Transverse colon (tissue), 4 donors: ENCODE measurements around the gene AGBL4. TPM values are rescaled to one million over a fixed set of nuclear protein-coding genes. Genes with fewer than 3 reads are reported as not detected.

Experiments used
- DNase-seq: peaks from one replicate; pipeline ENCODE4 v3.0.0-alpha.2; 2019
- H3K27ac ChIP-seq, 4 donors: fragments of 200-600 bp; sonication (generic); 2 replicates each; pipeline ENCODE4 v1.5.1; 2016 to 2018; ENCODE audit warnings: inconsistent platforms in 4 of 4
- H3K27me3 ChIP-seq: fragments of 200-600 bp; sonication (generic); 2 replicates; pipeline ENCODE4 v1.5.1; 2017; ENCODE audit warnings: inconsistent platforms
- H3K36me3 ChIP-seq, 4 donors: fragments of 200-600 bp; sonication (generic); 2 replicates each; pipeline ENCODE4 v1.5.1; 2017 to 2019; ENCODE audit warnings: inconsistent platforms in 4 of 4
- H3K4me1 ChIP-seq, 4 donors: fragments of 200-600 bp; sonication (generic); 2 replicates each; pipeline ENCODE4 v1.5.1; 2017 to 2020; ENCODE audit warnings: inconsistent platforms in 4 of 4
- H3K4me3 ChIP-seq, 4 donors: fragments of 200-600 bp; sonication (generic); 1 replicate in 1 of 4; 2 replicates in 3 of 4; pipeline versions ENCODE4 v1.5.1 to v1.6.1; 2017 to 2019; ENCODE audit warnings: inconsistent platforms in 4 of 4
- H3K9me3 ChIP-seq, 2 donors: fragments of 200-600 bp; sonication (generic); 2 replicates each; pipeline ENCODE4 v1.5.1; 2017 to 2019; ENCODE audit warnings: inconsistent platforms in 2 of 2
- EP300 ChIP-seq: sonication (generic); formaldehyde crosslinking; IDR thresholded peaks from one replicate; pipeline ENCODE4 v1.6.1; 2017; ENCODE audit warnings: antibody characterized with exemption, low read depth
- POLR2A ChIP-seq: fragments of 450-650 bp; IDR thresholded peaks from one replicate; pipeline ENCODE4 v1.6.1; 2016; ENCODE audit warnings: antibody characterized with exemption, mild to moderate bottlenecking, moderate library complexity
- POLR2AphosphoS5 ChIP-seq, 3 donors: sonication (generic); formaldehyde crosslinking; IDR thresholded peaks; one replicate each; pipeline ENCODE4 v1.6.1; 2016; ENCODE audit warnings: antibody characterized with exemption in 3 of 3
- WGBS, 2 donors: methylation state at CpG; one replicate each; pipeline ENCODE4 v1.1.5; 2018; ENCODE audit warnings: low coverage in 1 of 2; 5-methylcytosine and 5-hydroxymethylcytosine counted together
- in situ Hi-C, 4 donors: fragments of 200-750 bp; cut with MboI; loops; one replicate each; pipeline versions ENCODE4 v1.15.0 to v1.15.1; 2017; ENCODE audit warnings: low sequenced_read_pairs in 3 of 4, low pct_ligation_motif_present in 1 of 4, low pct_unique_long_range_greater_than_20kb in 1 of 4
- intact Hi-C: fragments of 100-400 bp; cut with DNase I; formaldehyde crosslinking; loops from one replicate; pipeline ENCODE4 v1.15.1; 2023; ENCODE audit warnings: low total_unique reads
- total RNA-seq, 4 donors: library from RNA; depleted of rRNA; stranded (reverse); fragments of >200 nt; gene quantifications; one replicate each; pipeline ENCODE4 v1.1.0, GENCODE V29; 2016
- TF ChIP-seq, protein P1 (sequence below), 5 experiments: fragments of 200-600 bp in 3 of 5; fragments of 450-650 bp in 2 of 5; sonication (generic) in 3 of 5; IDR thresholded peaks; 1 replicate in 2 of 5; 2 replicates in 3 of 5; pipeline ENCODE4 v1.5.1; 2016 to 2017; ENCODE audit warnings: antibody characterized with exemption in 5 of 5, inconsistent platforms in 3 of 5, mild to moderate bottlenecking in 2 of 5, moderate library complexity in 1 of 5

Gene AGBL4
- total RNA-seq, 4 donors from 2014 or later = 0.82 TPM; not detected in 3

DNA sequence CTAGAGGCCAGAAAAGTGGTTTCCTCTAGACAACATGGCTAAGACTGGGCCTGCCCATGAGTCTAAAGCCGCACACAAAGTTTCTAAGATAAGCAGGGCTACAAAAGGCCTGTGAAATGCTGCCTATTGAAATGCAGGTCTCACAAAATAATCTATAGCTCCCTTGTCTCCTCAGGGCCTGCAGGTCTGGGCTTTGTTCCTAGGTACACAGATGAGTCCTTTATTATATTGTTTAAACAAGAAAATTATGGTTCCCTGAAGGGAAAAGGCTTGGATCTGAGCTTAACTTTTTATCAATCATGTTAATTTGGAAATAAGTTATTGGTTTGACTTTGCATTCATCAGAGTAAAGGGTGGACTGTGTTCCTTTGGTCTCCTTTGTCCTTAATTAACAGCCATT is 833.6 kb downstream of the AGBL4 start:
- Histone ChIP-seq H3K4me3 (no peak overlapping the region), H3K27me3 (no peaks in the 10 kb centered on the region), H3K9me3 (peaks cover 4 to 6% of the 10 kb centered on the region in 2 donors), H3K4me1 (no peaks in the 10 kb centered on the region), H3K36me3 (no peaks in the 10 kb centered on the region), H3K27ac (no peak overlapping the region)
- intact Hi-C loops = no loop called here
- in situ Hi-C loops = no loop called here
- TF ChIP-seq, protein P1, sequence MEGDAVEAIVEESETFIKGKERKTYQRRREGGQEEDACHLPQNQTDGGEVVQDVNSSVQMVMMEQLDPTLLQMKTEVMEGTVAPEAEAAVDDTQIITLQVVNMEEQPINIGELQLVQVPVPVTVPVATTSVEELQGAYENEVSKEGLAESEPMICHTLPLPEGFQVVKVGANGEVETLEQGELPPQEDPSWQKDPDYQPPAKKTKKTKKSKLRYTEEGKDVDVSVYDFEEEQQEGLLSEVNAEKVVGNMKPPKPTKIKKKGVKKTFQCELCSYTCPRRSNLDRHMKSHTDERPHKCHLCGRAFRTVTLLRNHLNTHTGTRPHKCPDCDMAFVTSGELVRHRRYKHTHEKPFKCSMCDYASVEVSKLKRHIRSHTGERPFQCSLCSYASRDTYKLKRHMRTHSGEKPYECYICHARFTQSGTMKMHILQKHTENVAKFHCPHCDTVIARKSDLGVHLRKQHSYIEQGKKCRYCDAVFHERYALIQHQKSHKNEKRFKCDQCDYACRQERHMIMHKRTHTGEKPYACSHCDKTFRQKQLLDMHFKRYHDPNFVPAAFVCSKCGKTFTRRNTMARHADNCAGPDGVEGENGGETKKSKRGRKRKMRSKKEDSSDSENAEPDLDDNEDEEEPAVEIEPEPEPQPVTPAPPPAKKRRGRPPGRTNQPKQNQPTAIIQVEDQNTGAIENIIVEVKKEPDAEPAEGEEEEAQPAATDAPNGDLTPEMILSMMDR (IDR thresholded peaks at IDR 0.05) = no peak
- TF ChIP-seq POLR2AphosphoS5 (IDR thresholded peaks at IDR 0.05) = no peak
- TF ChIP-seq POLR2A = no peak
- TF ChIP-seq EP300 = no peak
- 56% methylated on average over 1 of the region's 1 CpG; no CpG with 5 or more reads in 1 of the 2 donors for WGBS, 2 donors
- DNase-seq = no peak

DNA sequence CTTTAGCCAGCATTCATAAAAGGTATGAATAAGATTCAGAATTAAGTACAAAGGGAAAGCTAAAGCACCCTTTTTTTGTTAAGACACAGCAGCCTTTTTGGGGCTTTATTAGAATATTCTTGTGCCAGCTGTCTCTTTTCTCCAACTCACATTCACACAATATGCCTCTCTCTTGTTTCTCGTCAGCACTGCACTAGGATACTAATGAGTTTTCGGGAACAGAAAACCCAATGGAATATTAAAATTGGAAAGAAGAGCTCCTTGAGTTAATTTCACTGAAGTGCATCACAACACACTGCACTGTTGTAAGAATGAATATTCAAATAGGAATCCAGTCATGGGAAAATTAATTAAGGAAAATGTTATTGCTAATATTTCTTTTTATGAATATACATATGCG is 836.7 kb downstream of the AGBL4 start:
- no peaks in the 10 kb centered on the region for H3K4me1 ChIP-seq
- peaks cover 0 to 4% of the 10 kb centered on the region in 2 donors for H3K9me3 ChIP-seq
- TF ChIP-seq, protein P1 (IDR thresholded peaks at IDR 0.05) = no peak
- TF ChIP-seq POLR2A (no peak), EP300 (no peak), POLR2AphosphoS5 (IDR thresholded peaks at IDR 0.05) (no peak)
- H3K36me3 ChIP-seq = no peaks in the 10 kb centered on the region
- no peak for DNase-seq
- intact Hi-C loops (no loop called here), in situ Hi-C loops (no loop called here)
- no peak overlapping the region for H3K4me3 ChIP-seq
- H3K27ac ChIP-seq = no peak overlapping the region
- H3K27me3 ChIP-seq = no peaks in the 10 kb centered on the region
- WGBS, 2 donors = 89 to 90% methylated on average over 3 of the region's 3 CpGs

DNA sequence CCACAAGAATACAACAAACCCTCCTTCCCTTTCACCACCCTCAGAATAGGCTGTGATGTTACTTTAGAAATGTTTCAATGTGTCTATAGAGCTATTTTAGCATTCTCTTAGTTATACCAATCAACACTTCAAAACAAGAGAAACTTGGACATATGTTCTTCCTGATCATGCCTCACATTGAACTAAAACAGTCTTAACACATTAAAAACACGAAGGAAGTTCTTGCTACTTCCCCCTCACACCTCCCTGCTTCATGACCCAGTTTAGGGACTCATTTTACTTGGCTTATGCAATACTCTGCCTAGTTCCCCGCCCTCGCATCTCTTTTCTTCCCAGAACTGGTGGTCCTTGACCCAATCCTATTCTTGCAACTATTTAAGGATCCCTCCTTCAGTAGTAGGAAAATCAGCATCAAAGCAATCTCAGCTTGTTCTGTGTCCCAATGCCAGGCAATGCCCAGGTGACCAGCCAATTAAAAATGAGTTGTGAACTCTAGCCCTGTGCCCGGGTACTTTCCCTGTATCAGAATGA is 838.2 kb downstream of the AGBL4 start:
- no peak for DNase-seq
- TF ChIP-seq EP300 = no peak
- no peak for TF ChIP-seq POLR2AphosphoS5 (IDR thresholded peaks at IDR 0.05)
- Histone ChIP-seq H3K27ac (no peak overlapping the region), H3K4me1 (no peaks in the 10 kb centered on the region), H3K36me3 (no peaks in the 10 kb centered on the region), H3K9me3 (no peaks in the 10 kb centered on the region), H3K27me3 (no peaks in the 10 kb centered on the region), H3K4me3 (no peak overlapping the region)
- in situ Hi-C loops (no loop called here), intact Hi-C loops (no loop called here)
- WGBS, 2 donors = 75 to 86% methylated on average over 3 to 4 of the region's 4 CpGs

DNA sequence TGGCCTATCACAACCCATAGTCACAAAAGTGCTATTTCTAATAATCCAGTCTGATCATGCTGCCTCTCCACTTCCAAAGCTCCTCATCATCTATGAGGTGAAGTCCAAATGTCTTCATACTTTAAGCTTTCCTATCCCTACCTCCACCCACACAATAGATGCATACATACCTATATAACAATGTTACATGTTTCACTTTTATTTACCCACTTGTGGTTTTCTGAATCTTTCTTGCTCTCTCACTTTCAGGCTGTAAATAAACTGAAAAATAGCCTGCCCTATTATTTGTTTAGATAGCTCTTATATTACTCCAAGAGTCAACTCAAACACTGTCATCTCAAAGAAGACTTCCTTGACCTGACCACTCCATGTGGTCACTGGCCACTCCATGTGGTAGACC is 840.3 kb downstream of the AGBL4 start:
- Histone ChIP-seq H3K4me3 (no peak overlapping the region), H3K36me3 (no peaks in the 10 kb centered on the region), H3K4me1 (no peaks in the 10 kb centered on the region), H3K27ac (no peak overlapping the region), H3K9me3 (no peaks in the 10 kb centered on the region), H3K27me3 (no peaks in the 10 kb centered on the region)
- DNase-seq = no peak
- TF ChIP-seq POLR2AphosphoS5 (IDR thresholded peaks at IDR 0.05) (no peak), EP300 (no peak), POLR2A (no peak)
- TF ChIP-seq, protein P1 (IDR thresholded peaks at IDR 0.05) = no peak
- in situ Hi-C loops (no loop called here), intact Hi-C loops (no loop called here)

DNA sequence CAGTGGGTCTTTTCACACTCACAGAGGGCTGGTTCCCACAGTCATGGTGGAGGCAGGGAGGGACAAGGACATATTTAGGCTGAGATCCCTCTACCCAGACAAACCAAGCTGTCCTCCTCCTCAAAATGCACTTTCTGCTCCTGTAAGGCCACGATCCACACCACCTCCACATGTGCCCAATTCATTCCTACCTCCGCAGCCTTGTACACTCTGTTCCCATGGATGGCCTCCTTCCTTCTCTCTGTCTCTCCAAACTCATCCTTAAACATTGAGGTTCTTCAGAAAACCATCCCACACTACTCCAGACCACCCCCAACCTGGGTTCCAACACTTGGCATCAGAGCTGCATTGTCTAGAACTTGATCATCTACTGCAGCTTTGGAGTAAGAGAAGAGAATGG is 842.7 kb downstream of the AGBL4 start:
- Histone ChIP-seq H3K27me3 (no peaks in the 10 kb centered on the region), H3K27ac (no peak overlapping the region), H3K4me3 (no peak overlapping the region), H3K4me1 (no peaks in the 10 kb centered on the region), H3K9me3 (no peaks in the 10 kb centered on the region), H3K36me3 (no peaks in the 10 kb centered on the region)
- intact Hi-C loops (no loop called here), in situ Hi-C loops (no loop called here)
- WGBS, 2 donors = 75 to 86% methylated on average over 2 of the region's 2 CpGs
- DNase-seq = no peak
- TF ChIP-seq, protein P1 (IDR thresholded peaks at IDR 0.05) = no peak
- TF ChIP-seq POLR2A (no peak), EP300 (no peak), POLR2AphosphoS5 (IDR thresholded peaks at IDR 0.05) (no peak)
